ENCODE results near the gene SPATA1.
"Not testable (repeated sequence)": the region's sequence is repeated elsewhere in the genome, so short reads cannot be mapped to it uniquely, and the experiment has no call there.

The SPATA1 gene

GRCh38 chr1:84506002-84506728 is at the start of gene SPATA1, which contains the start of gene GNG5:
TSS of gene SPATA1 (plus strand) at chr1:84506386. CDS start at chr1:84516360, 9,974 bp downstream.
TSS of gene GNG5 (minus strand) at chr1:84506581. CDS start at chr1:84506091, 490 bp downstream.
- DNase-seq (ENCODE audit: low read depth in 2 of 2) = peak; percentile 96 to 97

GRCh38 chr1:84462118-84462517 is 44.1 kb upstream of the SPATA1 start:
- DNase-seq (ENCODE audit: low read depth in 2 of 2) = no peak

GRCh38 chr1:84467298-84467697 is 38.9 kb upstream of the SPATA1 start:
- DNase-seq (ENCODE audit: low read depth in 2 of 2) = no peak

- DNase-seq (ENCODE audit: low read depth in 2 of 2) = no peak
Measured at GRCh38 chr1:84476225-84476624, 30.0 kb upstream of the SPATA1 start.

GRCh38 chr1:84478876-84479868 is 27.0 kb upstream of the SPATA1 start, which contains the start of gene RPF1:
TSS of gene RPF1 (plus strand) at chr1:84479266. CDS start at chr1:84479282, 16 bp downstream.
- DNase-seq (ENCODE audit: low read depth in 2 of 2) = peak; percentile 72 to 75

- no peak for DNase-seq (ENCODE audit: low read depth in 2 of 2)
Measured at GRCh38 chr1:84479998-84480397, 26.2 kb upstream of the SPATA1 start.

- DNase-seq (ENCODE audit: low read depth in 2 of 2) = no peak
Measured at GRCh38 chr1:84480650-84481049, 25.5 kb upstream of the SPATA1 start.

- DNase-seq (ENCODE audit: low read depth in 2 of 2) = no peak
Measured at GRCh38 chr1:84481317-84481716, 24.9 kb upstream of the SPATA1 start.

- DNase-seq (ENCODE audit: low read depth in 2 of 2) = no peak
Measured at GRCh38 chr1:84488107-84488506, 18.1 kb upstream of the SPATA1 start.

- DNase-seq (ENCODE audit: low read depth in 2 of 2) = no peak
Measured at GRCh38 chr1:84489766-84490165, 16.4 kb upstream of the SPATA1 start.

GRCh38 chr1:84492726-84493125 is 13.5 kb upstream of the SPATA1 start:
- DNase-seq (ENCODE audit: low read depth in 2 of 2) = no peak

- DNase-seq (ENCODE audit: low read depth in 2 of 2) = no peak
Measured at GRCh38 chr1:84493747-84494146, 12.4 kb upstream of the SPATA1 start.

GRCh38 chr1:84496498-84496897 is 9.7 kb upstream of the SPATA1 start:
- no peak for DNase-seq (ENCODE audit: low read depth in 2 of 2)

GRCh38 chr1:84497631-84498275 is 8.4 kb upstream of the SPATA1 start:
- DNase-seq (ENCODE audit: low read depth in 2 of 2) = no peak

- no peak for DNase-seq (ENCODE audit: low read depth in 2 of 2)
Measured at GRCh38 chr1:84502927-84503326, 3.3 kb upstream of the SPATA1 start.

GRCh38 chr1:84504580-84505492 is 1.4 kb upstream of the SPATA1 start:
- no peak for DNase-seq (ENCODE audit: low read depth in 2 of 2)

GRCh38 chr1:84505493-84506001 is 639 bp upstream of the SPATA1 start:
- no peak for DNase-seq (ENCODE audit: low read depth in 2 of 2)

- no peak for DNase-seq (ENCODE audit: low read depth in 2 of 2)
Measured at GRCh38 chr1:84506729-84507453, 705 bp downstream of the SPATA1 start.

- not testable (repeated sequence) for DNase-seq (ENCODE audit: low read depth in 2 of 2)
Measured at GRCh38 chr1:84507887-84508286, 1.7 kb downstream of the SPATA1 start.

GRCh38 chr1:84508510-84508909 is 2.3 kb downstream of the SPATA1 start:
- no peak for DNase-seq (ENCODE audit: low read depth in 2 of 2)

Measured in stimulated activated CD8-positive, alpha-beta memory T cell treated with anti-CD3 and anti-CD28 coated beads, Interleukin-15, amount 100 ng/mL, for 48 hours (primary cell).